Right cardiac atrium (tissue), 5 donors: ENCODE measurements around the gene WDFY2. TPM values are rescaled to one million over a fixed set of nuclear protein-coding genes. Genes with fewer than 3 reads are reported as not detected.

Source experiments
- ATAC-seq, 2 donors: fragments of 200-7000 bp; cut with Tn5 transposase; one replicate each; pipeline versions ENCODE4 v1.8.0 to v1.9.1; 2020; ENCODE audit warnings: moderate library complexity in 2 of 2, mild to moderate bottlenecking in 1 of 2
- DNase-seq, 3 donors: peaks; one replicate each; pipeline ENCODE4 v3.0.0-alpha.2; 2020
- H3K27ac ChIP-seq: one replicate; pipeline ENCODE4 v1.5.1; 2013; ENCODE audit warnings: mild to moderate bottlenecking, low read length, control low read depth, moderate library complexity
- H3K27me3 ChIP-seq: one replicate; pipeline ENCODE4 v1.6.1; 2013; ENCODE audit not compliant: control insufficient read depth, insufficient read depth
- H3K4me1 ChIP-seq: one replicate; pipeline ENCODE4 v1.6.1; 2013; ENCODE audit warnings: low read length; ENCODE audit not compliant: control insufficient read depth, insufficient read depth
- H3K4me3 ChIP-seq: one replicate; pipeline ENCODE4 v1.5.1; 2013; ENCODE audit warnings: low read length, control low read depth
- H3K9me3 ChIP-seq: one replicate; pipeline ENCODE4 v1.6.1; 2013; ENCODE audit warnings: low read length; ENCODE audit not compliant: control insufficient read depth
- WGBS: extraction: QIAGEN DNeasy Blood & Tissue Kit; methylation state at CpG from one replicate; pipeline ENCODE4 v1.1.7; 2013; 5-methylcytosine and 5-hydroxymethylcytosine counted together
- intact Hi-C, 4 donors: fragments of 100-400 bp; cut with DNase I; formaldehyde crosslinking; loops; one replicate each; pipeline versions ENCODE4 v1.11.0 to v1.14.0; 2022 to 2023
- polyA plus RNA-seq: library from polyadenylated mRNA; stranded (reverse); fragments of 200-250 nt; gene quantifications from one replicate; pipeline ENCODE4 v1.2.3, GENCODE V29; 2013
- total RNA-seq, 4 donors: library from RNA; stranded (reverse); fragmentation: NEBNext Ultra II Directional; extraction: Animal tissue kit (Norgen Biotek cat#: 25700); gene quantifications; one replicate each; pipeline ENCODE4 v1.2.1, GENCODE V29; 2021
- donor health status: healthy with polysubstance abuse.
- donor health status: DM: no; HTN: yes; CAD: no.
- donor health status: DM: no; HTN: no; CAD: no.
- donor health status: DM: no; HTN: yes; CAD: no; lungs with severe emphysema.
- donor health status: DM: yes; HTN: yes; CAD: no.

The WDFY2 gene
- total and polyA plus RNA-seq, 5 donors, result 2.6 to 7.9 (median 5.8) TPM

GRCh38 chr13:51802631-51803418, 218.6 kb downstream of the WDFY2 start:
- ATAC-seq, result no peak
- H3K27ac ChIP-seq, result peak overlapping the region; percentile 92
- H3K4me3 ChIP-seq, result peak overlapping the region; percentile 60
- 38% methylated on average over 9 of the region's 9 CpGs for WGBS
- peak in 1 of 3 donors; percentile 7 for DNase-seq
- no peaks in the 10 kb centered on the region for H3K27me3 ChIP-seq
- no peaks in the 10 kb centered on the region for H3K9me3 ChIP-seq
- peaks cover 17% of the 10 kb centered on the region for H3K4me1 ChIP-seq
- intact Hi-C loops, result loop anchor here in 3 of 4 donors (5.0 to 10.0 kb wide), 3 partner anchors 218 to 348 kb away; partner anchors contain the start of genes WDFY2 (in 2 of the 3) and INTS6 (in 1 of the 3)

GRCh38 chr13:51803422-51804294, 219.4 kb downstream of the WDFY2 start, which contains the start of gene DHRS12:
DHRS12 (minus strand) TSS chr13:51804163; CDS start chr13:51799659, 4,504 bp downstream.
- no peaks in the 10 kb centered on the region for H3K9me3 ChIP-seq
- H3K27me3 ChIP-seq, result no peaks in the 10 kb centered on the region
- H3K4me1 ChIP-seq, result peaks cover 17% of the 10 kb centered on the region
- intact Hi-C loops, result loop anchor here in 3 of 4 donors (5.0 to 10.0 kb wide), 3 partner anchors 219 to 349 kb away; partner anchors contain the start of genes WDFY2 (in 2 of the 3) and INTS6 (in 1 of the 3)
- H3K27ac ChIP-seq, result peak within 1 kb of the TSS; percentile 92
- ATAC-seq, result peak; percentile 90 to 92
- peak; percentile 93 to 98 (median 97) for DNase-seq
- peak within 1 kb of the TSS; percentile 60 for H3K4me3 ChIP-seq
- under 1% methylated on average over 91 of the region's 91 CpGs for WGBS

GRCh38 chr13:51804295-51805172, 220.3 kb downstream of the WDFY2 start:
- peak overlapping the region; percentile 92 for H3K27ac ChIP-seq
- H3K4me3 ChIP-seq, result peak overlapping the region; percentile 60
- intact Hi-C loops, result loop anchor here in 3 of 4 donors (5.0 to 10.0 kb wide), 3 partner anchors 220 to 350 kb away; partner anchors contain the start of genes WDFY2 (in 2 of the 3) and INTS6 (in 1 of the 3)
- peaks cover 17% of the 10 kb centered on the region for H3K4me1 ChIP-seq
- WGBS, result 13% methylated on average over 31 of the region's 31 CpGs
- DNase-seq (peak in 2 of 3 donors; percentile 77 to 80), ATAC-seq (no peak)
- H3K27me3 ChIP-seq, result no peaks in the 10 kb centered on the region
- H3K9me3 ChIP-seq, result no peaks in the 10 kb centered on the region

- peaks cover 17% of the 10 kb centered on the region for H3K4me1 ChIP-seq
- H3K27ac ChIP-seq, result peak overlapping the region; percentile 92
- intact Hi-C loops, result loop anchor here in 2 of 4 donors (10.0 kb wide), 2 partner anchors 221 to 351 kb away; partner anchors contain the start of genes INTS6 (in 1 of the 2) and WDFY2 (in 1 of the 2)
- no peak overlapping the region for H3K4me3 ChIP-seq
- WGBS, result 85% methylated on average over 4 of the region's 4 CpGs
- H3K27me3 ChIP-seq, result no peaks in the 10 kb centered on the region
- H3K9me3 ChIP-seq, result no peaks in the 10 kb centered on the region
- DNase-seq (peak in 1 of 3 donors; percentile 21), ATAC-seq (no peak)
These were observed 221.1 kb downstream of the WDFY2 start for GRCh38 chr13:51805313-51805712.

- H3K27ac ChIP-seq, result no peak overlapping the region
- peaks cover 17% of the 10 kb centered on the region for H3K4me1 ChIP-seq
- no peak overlapping the region for H3K4me3 ChIP-seq
- no peaks in the 10 kb centered on the region for H3K9me3 ChIP-seq
- H3K27me3 ChIP-seq, result no peaks in the 10 kb centered on the region
- no peak for ATAC-seq
- 91% methylated on average over 2 of the region's 2 CpGs for whole genome bisulfite sequencing
- intact Hi-C loops, result loop anchor here in 2 of 4 donors (10.0 kb wide), 2 partner anchors 221 to 351 kb away; partner anchors contain the start of genes INTS6 (in 1 of the 2) and WDFY2 (in 1 of the 2)
- no peak for DNase-seq
These were observed 221.7 kb downstream of the WDFY2 start for GRCh38 chr13:51805925-51806324.

GRCh38 chr13:51806566-51806965, 222.3 kb downstream of the WDFY2 start:
- no peak for ATAC-seq
- no peaks in the 10 kb centered on the region for H3K27me3 ChIP-seq
- 42% methylated on average over 2 of the region's 2 CpGs for WGBS
- H3K9me3 ChIP-seq, result no peaks in the 10 kb centered on the region
- H3K4me1 ChIP-seq, result peaks cover 16% of the 10 kb centered on the region
- H3K4me3 ChIP-seq, result no peak overlapping the region
- intact Hi-C loops, result loop anchor here in 2 of 4 donors (10.0 kb wide), 2 partner anchors 222 to 352 kb away; partner anchors contain the start of genes INTS6 (in 1 of the 2) and WDFY2 (in 1 of the 2)
- H3K27ac ChIP-seq, result no peak overlapping the region
- no peak for DNase-seq

- intact Hi-C loops, result loop anchor here in 2 of 4 donors (10.0 kb wide), 2 partner anchors 222 to 352 kb away; partner anchors contain the start of genes INTS6 (in 1 of the 2) and WDFY2 (in 1 of the 2)
- no peak for DNase-seq
- H3K27ac ChIP-seq, result no peak overlapping the region
- no peak for ATAC-seq
- WGBS, result 47% methylated on average over 5 of the region's 5 CpGs
- no peak overlapping the region for H3K4me3 ChIP-seq
- H3K4me1 ChIP-seq, result peaks cover 12% of the 10 kb centered on the region
- H3K9me3 ChIP-seq, result no peaks in the 10 kb centered on the region
- no peaks in the 10 kb centered on the region for H3K27me3 ChIP-seq
These were observed 222.8 kb downstream of the WDFY2 start for GRCh38 chr13:51807041-51807440.

- ATAC-seq (no peak), DNase-seq (no peak)
- H3K4me3 ChIP-seq, result no peak overlapping the region
- H3K27me3 ChIP-seq, result no peaks in the 10 kb centered on the region
- H3K4me1 ChIP-seq, result peaks cover 3% of the 10 kb centered on the region
- no peak overlapping the region for H3K27ac ChIP-seq
- no peaks in the 10 kb centered on the region for H3K9me3 ChIP-seq
- intact Hi-C loops, result loop anchor here in 2 of 4 donors (10.0 kb wide), 2 partner anchors 224 to 354 kb away; partner anchors contain the start of genes INTS6 (in 1 of the 2) and WDFY2 (in 1 of the 2)
These were observed 224.5 kb downstream of the WDFY2 start for GRCh38 chr13:51808811-51809210.

- 76% methylated on average over 12 of the region's 12 CpGs for WGBS
- intact Hi-C loops, result loop anchor here in 2 of 4 donors (10.0 kb wide), 1 partner anchor 314 kb away; the partner anchor contains the start of gene NEK5 (in 2 of the 2)
- H3K4me3 ChIP-seq, result no peak overlapping the region
These were observed 226.8 kb downstream of the WDFY2 start for GRCh38 chr13:51811046-51811445.

More at GRCh38 chr13:51811046-51811445, 226.8 kb downstream of the WDFY2 start:
- ATAC-seq (no peak), DNase-seq (no peak)
- Histone ChIP-seq H3K4me1 (peaks cover 5% of the 10 kb centered on the region), H3K27ac (no peak overlapping the region), H3K9me3 (no peaks in the 10 kb centered on the region), H3K27me3 (no peaks in the 10 kb centered on the region)
